IgD-negative memory B cell (primary cell): ENCODE data around the gene CCL11. TPM values are rescaled to one million over a fixed set of nuclear protein-coding genes. Genes with fewer than 3 reads are reported as not detected.

Source experiments
- H3K27ac Mint-ChIP-seq, 3 donors: one replicate each; pipeline ENCODE4 v1.8.0; 2020 to 2022; ENCODE audit warnings: mild to moderate bottlenecking in 3 of 3, mixed read lengths in 3 of 3, moderate library complexity in 1 of 3
- H3K27me3 Mint-ChIP-seq: one replicate; pipeline ENCODE4 v1.8.0; 2021; ENCODE audit warnings: mixed read lengths
- H3K36me3 Mint-ChIP-seq: one replicate; pipeline ENCODE4 v1.8.0; 2020; ENCODE audit warnings: mild to moderate bottlenecking, mixed read lengths
- H3K4me1 Mint-ChIP-seq, 3 donors: one replicate each; pipeline ENCODE4 v1.8.0; 2020 to 2022; ENCODE audit warnings: mixed read lengths in 3 of 3, mild to moderate bottlenecking in 1 of 3
- H3K4me3 Mint-ChIP-seq, 4 donors: one replicate each; pipeline ENCODE4 v1.8.0; 2020 to 2022; ENCODE audit warnings: mild to moderate bottlenecking in 4 of 4, mixed read lengths in 4 of 4, moderate library complexity in 3 of 4
- H3K9me3 Mint-ChIP-seq, 3 donors: one replicate each; pipeline ENCODE4 v1.8.0; 2020 to 2021; ENCODE audit warnings: mixed read lengths in 3 of 3, mild to moderate bottlenecking in 1 of 3
- polyA plus RNA-seq: library from polyadenylated mRNA; unstranded; fragments of 300-500 nt; fragmentation: Illumina TruSeq; gene quantifications from one replicate; pipeline ENCODE4 v1.2.3, GENCODE V29; 2021

Gene CCL11
- polyA plus RNA-seq, 1 donor from 2014 or later: not detected

- H3K27me3 Mint-ChIP-seq: peaks cover 14% of the 10 kb centered on the region
- no peaks in the 10 kb centered on the region for H3K36me3 Mint-ChIP-seq
- H3K27ac Mint-ChIP-seq: no peak overlapping the region
- no peak overlapping the region for H3K4me3 Mint-ChIP-seq
- H3K9me3 Mint-ChIP-seq: no peaks in the 10 kb centered on the region
- H3K4me1 Mint-ChIP-seq: no peaks in the 10 kb centered on the region
These were observed 8.7 kb upstream of the CCL11 start for GRCh38 chr17:34276826-34277225.

- H3K4me3 Mint-ChIP-seq: no peak overlapping the region
- no peak overlapping the region for H3K27ac Mint-ChIP-seq
- H3K4me1 Mint-ChIP-seq: no peaks in the 10 kb centered on the region
- H3K27me3 Mint-ChIP-seq: peaks cover 22% of the 10 kb centered on the region
- peaks cover 0 to 1% (median 0%) of the 10 kb centered on the region in 3 donors for H3K9me3 Mint-ChIP-seq
- no peaks in the 10 kb centered on the region for H3K36me3 Mint-ChIP-seq
These were observed 2.0 kb upstream of the CCL11 start for GRCh38 chr17:34283571-34283970.

- Mint-ChIP-seq H3K9me3 (peaks cover 0 to 1% (median 0%) of the 10 kb centered on the region in 3 donors), H3K36me3 (no peaks in the 10 kb centered on the region), H3K27me3 (peaks cover 19% of the 10 kb centered on the region), H3K4me1 (no peaks in the 10 kb centered on the region), H3K27ac (no peak overlapping the region), H3K4me3 (no peak overlapping the region)
These were observed 2.3 kb downstream of the CCL11 start for GRCh38 chr17:34287875-34288274.

- Mint-ChIP-seq H3K27me3 (peaks cover 15% of the 10 kb centered on the region), H3K4me3 (no peak overlapping the region), H3K36me3 (no peaks in the 10 kb centered on the region), H3K9me3 (peaks cover 0 to 1% (median 0%) of the 10 kb centered on the region in 3 donors), H3K4me1 (no peaks in the 10 kb centered on the region), H3K27ac (no peak overlapping the region)
These were observed 5.0 kb downstream of the CCL11 start for GRCh38 chr17:34290586-34290985.

GRCh38 chr17:34291721-34292348, 6.3 kb downstream of the CCL11 start:
- no peak overlapping the region for H3K27ac Mint-ChIP-seq

GRCh38 chr17:34299027-34299426, 13.5 kb downstream of the CCL11 start:
- H3K4me3 Mint-ChIP-seq: no peak overlapping the region
- peaks cover 20% of the 10 kb centered on the region for H3K27me3 Mint-ChIP-seq
- H3K4me1 Mint-ChIP-seq: peaks cover 3 to 6% (median 6%) of the 10 kb centered on the region in 3 donors
- no peak overlapping the region for H3K27ac Mint-ChIP-seq
- H3K36me3 Mint-ChIP-seq: peaks cover 4% of the 10 kb centered on the region
- H3K9me3 Mint-ChIP-seq: peaks cover 0 to 1% (median 0%) of the 10 kb centered on the region in 3 donors

More at GRCh38 chr17:34291721-34292348, 6.3 kb downstream of the CCL11 start:
- Mint-ChIP-seq H3K4me1 (no peaks in the 10 kb centered on the region), H3K4me3 (no peak overlapping the region), H3K27me3 (peaks cover 11% of the 10 kb centered on the region), H3K36me3 (no peaks in the 10 kb centered on the region), H3K9me3 (peaks cover 0 to 1% (median 0%) of the 10 kb centered on the region in 3 donors)

- Mint-ChIP-seq H3K36me3 (peaks cover 4% of the 10 kb centered on the region), H3K4me1 (peaks cover 3 to 6% (median 6%) of the 10 kb centered on the region in 3 donors), H3K27ac (no peak overlapping the region), H3K4me3 (no peak overlapping the region), H3K9me3 (peaks cover 0 to 1% (median 0%) of the 10 kb centered on the region in 3 donors), H3K27me3 (peaks cover 22% of the 10 kb centered on the region)
These were observed 14.5 kb downstream of the CCL11 start for GRCh38 chr17:34299956-34300577.

- peaks cover 3 to 6% (median 6%) of the 10 kb centered on the region in 3 donors for H3K4me1 Mint-ChIP-seq
- no peak overlapping the region for H3K27ac Mint-ChIP-seq
- peaks cover 22% of the 10 kb centered on the region for H3K27me3 Mint-ChIP-seq
These were observed 15.3 kb downstream of the CCL11 start for GRCh38 chr17:34300652-34301370.

GRCh38 chr17:34301986-34302385, 16.4 kb downstream of the CCL11 start:
- peaks cover 0 to 1% (median 0%) of the 10 kb centered on the region in 3 donors for H3K9me3 Mint-ChIP-seq

More at GRCh38 chr17:34300652-34301370, 15.3 kb downstream of the CCL11 start:
- H3K4me3 Mint-ChIP-seq: no peak overlapping the region
- peaks cover 0 to 1% (median 0%) of the 10 kb centered on the region in 3 donors for H3K9me3 Mint-ChIP-seq
- peaks cover 4% of the 10 kb centered on the region for H3K36me3 Mint-ChIP-seq

GRCh38 chr17:34302636-34303035, 17.1 kb downstream of the CCL11 start:
- Mint-ChIP-seq H3K36me3 (peaks cover 4% of the 10 kb centered on the region), H3K27me3 (peaks cover 22% of the 10 kb centered on the region), H3K9me3 (peaks cover 0 to 1% (median 0%) of the 10 kb centered on the region in 3 donors), H3K4me1 (peaks cover 3 to 6% (median 6%) of the 10 kb centered on the region in 3 donors), H3K27ac (no peak overlapping the region), H3K4me3 (no peak overlapping the region)

More at GRCh38 chr17:34301986-34302385, 16.4 kb downstream of the CCL11 start:
- peaks cover 3 to 6% (median 6%) of the 10 kb centered on the region in 3 donors for H3K4me1 Mint-ChIP-seq
- H3K27ac Mint-ChIP-seq: no peak overlapping the region
- H3K4me3 Mint-ChIP-seq: no peak overlapping the region
- peaks cover 4% of the 10 kb centered on the region for H3K36me3 Mint-ChIP-seq
- peaks cover 22% of the 10 kb centered on the region for H3K27me3 Mint-ChIP-seq

- no peak overlapping the region for H3K4me3 Mint-ChIP-seq
- no peak overlapping the region for H3K27ac Mint-ChIP-seq
- peaks cover 18% of the 10 kb centered on the region for H3K27me3 Mint-ChIP-seq
- H3K9me3 Mint-ChIP-seq: peaks cover 0 to 1% (median 0%) of the 10 kb centered on the region in 3 donors
- peaks cover 3 to 6% (median 6%) of the 10 kb centered on the region in 3 donors for H3K4me1 Mint-ChIP-seq
- peaks cover 4% of the 10 kb centered on the region for H3K36me3 Mint-ChIP-seq
These were observed 18.1 kb downstream of the CCL11 start for GRCh38 chr17:34303606-34304005.

GRCh38 chr17:34305061-34305460, 19.5 kb downstream of the CCL11 start:
- Mint-ChIP-seq H3K4me3 (no peak overlapping the region), H3K27me3 (peaks cover 12% of the 10 kb centered on the region), H3K9me3 (no peaks in the 10 kb centered on the region), H3K27ac (no peak overlapping the region), H3K36me3 (peaks cover 4% of the 10 kb centered on the region), H3K4me1 (peaks cover 0 to under 1% (median 0%) of the 10 kb centered on the region in 3 donors)

- Mint-ChIP-seq H3K9me3 (no peaks in the 10 kb centered on the region), H3K27me3 (peaks cover 12% of the 10 kb centered on the region), H3K4me1 (no peaks in the 10 kb centered on the region), H3K4me3 (no peak overlapping the region), H3K27ac (no peak overlapping the region), H3K36me3 (peaks cover 4% of the 10 kb centered on the region)
These were observed 20.1 kb downstream of the CCL11 start for GRCh38 chr17:34305606-34306005.

- no peak overlapping the region for H3K4me3 Mint-ChIP-seq
- no peaks in the 10 kb centered on the region for H3K9me3 Mint-ChIP-seq
- peaks cover 9% of the 10 kb centered on the region for H3K27me3 Mint-ChIP-seq
- H3K36me3 Mint-ChIP-seq: peaks cover 4% of the 10 kb centered on the region
- no peak overlapping the region for H3K27ac Mint-ChIP-seq
- H3K4me1 Mint-ChIP-seq: no peaks in the 10 kb centered on the region
These were observed 20.9 kb downstream of the CCL11 start for GRCh38 chr17:34306466-34306865.

GRCh38 chr17:34307110-34307509, 21.6 kb downstream of the CCL11 start:
- no peak overlapping the region for H3K4me3 Mint-ChIP-seq
- no peaks in the 10 kb centered on the region for H3K36me3 Mint-ChIP-seq
- H3K9me3 Mint-ChIP-seq: no peaks in the 10 kb centered on the region
- H3K4me1 Mint-ChIP-seq: no peaks in the 10 kb centered on the region
- peaks cover 11% of the 10 kb centered on the region for H3K27me3 Mint-ChIP-seq
- H3K27ac Mint-ChIP-seq: no peak overlapping the region
